HUES64 (cell line): ENCODE results near the gene DENND4C.

Experiments used
- H3K27ac ChIP-seq: 2 replicates; pipeline ENCODE4 v1.7.0; 2013; ENCODE audit warnings: low read depth, low read length, inconsistent platforms
- H3K27me3 ChIP-seq: 2 replicates; pipeline ENCODE4 v1.6.1; 2013; ENCODE audit warnings: mild to moderate bottlenecking, low read length; ENCODE audit not compliant: insufficient read depth
- H3K36me3 ChIP-seq: 2 replicates; pipeline ENCODE4 v1.6.1; 2013; ENCODE audit warnings: mild to moderate bottlenecking, low read length; ENCODE audit not compliant: insufficient read depth
- H3K4me1 ChIP-seq: 2 replicates; pipeline ENCODE4 v1.6.1; 2013; ENCODE audit warnings: mild to moderate bottlenecking, low read length, moderate library complexity; ENCODE audit not compliant: insufficient read depth
- H3K4me3 ChIP-seq: 2 replicates; pipeline ENCODE4 v1.5.1; 2013; ENCODE audit warnings: mild to moderate bottlenecking, low read length, moderate library complexity
- H3K9ac ChIP-seq: 2 replicates; pipeline ENCODE4 v1.6.1; 2013; ENCODE audit warnings: mild to moderate bottlenecking, low read depth, low read length
- H3K9me3 ChIP-seq: 2 replicates; pipeline ENCODE4 v1.6.1; 2013; ENCODE audit warnings: low read depth, low read length; ENCODE audit not compliant: insufficient read depth
- WGBS: fragments of 150-250, 120-280 bp; methylation state at CpG from one replicate; pipeline ENCODE4 v1.1.7; 2013; ENCODE audit warnings: missing lambda C conversion rate; 5-methylcytosine and 5-hydroxymethylcytosine counted together

The DENND4C gene

GRCh38 chr9:19303216-19303615 is 72.7 kb downstream of the DENND4C start:
- Histone ChIP-seq H3K9ac (no peak overlapping the region), H3K27ac (no peak overlapping the region), H3K4me3 (no peak overlapping the region), H3K9me3 (no peaks in the 10 kb centered on the region), H3K4me1 (no peaks in the 10 kb centered on the region), H3K27me3 (no peaks in the 10 kb centered on the region), H3K36me3 (peaks cover 58% of the 10 kb centered on the region)
- WGBS, result 100% methylated on average over 1 of the region's 1 CpG

GRCh38 chr9:19306568-19306967 is 76.1 kb downstream of the DENND4C start:
- peaks cover 24% of the 10 kb centered on the region for H3K36me3 ChIP-seq
- H3K9ac ChIP-seq, result no peak overlapping the region
- no peaks in the 10 kb centered on the region for H3K4me1 ChIP-seq
- H3K4me3 ChIP-seq, result no peak overlapping the region
- no peaks in the 10 kb centered on the region for H3K27me3 ChIP-seq
- 96% methylated on average over 4 of the region's 5 CpGs for WGBS
- H3K9me3 ChIP-seq, result no peaks in the 10 kb centered on the region
- no peak overlapping the region for H3K27ac ChIP-seq

- no peak overlapping the region for H3K4me3 ChIP-seq
- peaks cover 14% of the 10 kb centered on the region for H3K36me3 ChIP-seq
- no peaks in the 10 kb centered on the region for H3K9me3 ChIP-seq
- WGBS, result 95% methylated on average over 1 of the region's 1 CpG
- H3K27ac ChIP-seq, result no peak overlapping the region
- no peak overlapping the region for H3K9ac ChIP-seq
- no peaks in the 10 kb centered on the region for H3K27me3 ChIP-seq
- H3K4me1 ChIP-seq, result no peaks in the 10 kb centered on the region
Measured at GRCh38 chr9:19310246-19310645, 79.8 kb downstream of the DENND4C start.

GRCh38 chr9:19313573-19313972 is 83.1 kb downstream of the DENND4C start:
- no peak overlapping the region for H3K4me3 ChIP-seq
- peaks cover 19% of the 10 kb centered on the region for H3K36me3 ChIP-seq
- H3K27ac ChIP-seq, result no peak overlapping the region
- no peaks in the 10 kb centered on the region for H3K4me1 ChIP-seq
- H3K9me3 ChIP-seq, result no peaks in the 10 kb centered on the region
- H3K27me3 ChIP-seq, result no peaks in the 10 kb centered on the region
- no peak overlapping the region for H3K9ac ChIP-seq
- 89% methylated on average over 3 of the region's 3 CpGs for WGBS

- no peaks in the 10 kb centered on the region for H3K9me3 ChIP-seq
- H3K27me3 ChIP-seq, result no peaks in the 10 kb centered on the region
- H3K27ac ChIP-seq, result no peak overlapping the region
- WGBS, result 70% methylated on average over 1 of the region's 1 CpG
- H3K4me1 ChIP-seq, result no peaks in the 10 kb centered on the region
- no peak overlapping the region for H3K4me3 ChIP-seq
- peaks cover 19% of the 10 kb centered on the region for H3K36me3 ChIP-seq
- no peak overlapping the region for H3K9ac ChIP-seq
Measured at GRCh38 chr9:19320495-19320894, 90.0 kb downstream of the DENND4C start.

DNA sequence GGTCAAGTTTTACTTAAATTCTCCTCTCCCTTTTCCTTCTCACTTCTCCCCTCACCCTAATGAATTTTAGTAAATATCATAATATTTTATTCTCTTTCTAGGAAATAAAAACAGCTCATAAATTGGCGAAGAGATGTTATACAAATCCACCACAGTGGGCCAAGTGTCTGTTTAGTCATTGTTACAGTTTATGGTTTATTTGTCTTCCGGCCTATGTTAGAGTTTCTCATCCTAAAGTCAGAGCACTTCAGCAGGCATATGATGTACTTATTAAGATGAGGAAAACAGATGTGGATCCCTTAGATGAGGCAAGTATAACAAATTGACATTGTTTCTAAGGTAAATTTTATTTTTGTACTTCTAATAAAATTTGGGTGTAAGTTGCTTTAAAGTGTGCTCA is 101.4 kb downstream of the DENND4C start:
- Histone ChIP-seq H3K36me3 (peaks cover 67% of the 10 kb centered on the region), H3K4me3 (no peak overlapping the region), H3K27ac (no peak overlapping the region), H3K4me1 (no peaks in the 10 kb centered on the region), H3K9ac (no peak overlapping the region), H3K27me3 (no peaks in the 10 kb centered on the region), H3K9me3 (no peaks in the 10 kb centered on the region)
- 96% methylated on average over 2 of the region's 2 CpGs for WGBS

GRCh38 chr9:19336166-19336565 is 105.7 kb downstream of the DENND4C start:
- Histone ChIP-seq H3K27ac (no peak overlapping the region), H3K9me3 (no peaks in the 10 kb centered on the region), H3K9ac (no peak overlapping the region), H3K4me1 (no peaks in the 10 kb centered on the region), H3K4me3 (no peak overlapping the region), H3K36me3 (peaks cover 82% of the 10 kb centered on the region), H3K27me3 (no peaks in the 10 kb centered on the region)
- WGBS, result 96% methylated on average over 6 of the region's 7 CpGs

- WGBS, result 83% methylated on average over 1 of the region's 2 CpGs
- H3K36me3 ChIP-seq, result peaks cover 88% of the 10 kb centered on the region
- H3K4me1 ChIP-seq, result no peaks in the 10 kb centered on the region
- H3K9ac ChIP-seq, result no peak overlapping the region
- no peak overlapping the region for H3K27ac ChIP-seq
- no peaks in the 10 kb centered on the region for H3K9me3 ChIP-seq
- no peak overlapping the region for H3K4me3 ChIP-seq
- H3K27me3 ChIP-seq, result no peaks in the 10 kb centered on the region
Measured at GRCh38 chr9:19342947-19343346, 112.5 kb downstream of the DENND4C start.

- H3K4me3 ChIP-seq, result no peak overlapping the region
- H3K27me3 ChIP-seq, result no peaks in the 10 kb centered on the region
- H3K9ac ChIP-seq, result no peak overlapping the region
- H3K27ac ChIP-seq, result no peak overlapping the region
- H3K36me3 ChIP-seq, result peaks cover 85% of the 10 kb centered on the region
- 92% methylated on average over 3 of the region's 3 CpGs for WGBS
- no peaks in the 10 kb centered on the region for H3K9me3 ChIP-seq
- no peaks in the 10 kb centered on the region for H3K4me1 ChIP-seq
Measured at GRCh38 chr9:19358701-19359100, 128.2 kb downstream of the DENND4C start.

DNA sequence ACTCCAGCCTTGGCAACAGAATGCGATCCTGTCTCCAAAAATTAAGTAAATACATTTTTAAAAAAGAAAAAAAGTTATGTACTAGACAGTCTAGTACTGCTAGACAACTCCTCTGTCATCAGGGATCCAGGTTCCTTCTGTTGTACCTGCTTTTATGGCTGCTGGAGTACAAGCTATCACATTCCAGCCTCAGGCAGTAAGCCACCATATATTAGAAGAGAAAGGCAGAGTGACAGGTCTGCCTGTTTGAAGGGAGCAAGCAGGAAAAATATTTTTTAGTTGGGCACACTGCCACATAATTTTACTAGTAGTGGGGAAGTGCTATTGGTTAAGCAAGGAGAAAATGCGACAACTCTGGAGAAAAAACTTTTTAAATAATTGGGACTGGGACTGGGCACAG is 138.6 kb downstream of the DENND4C start:
- Histone ChIP-seq H3K36me3 (peaks cover 73% of the 10 kb centered on the region), H3K27ac (no peak overlapping the region), H3K9ac (no peak overlapping the region), H3K4me1 (no peaks in the 10 kb centered on the region), H3K4me3 (no peak overlapping the region), H3K27me3 (no peaks in the 10 kb centered on the region), H3K9me3 (no peaks in the 10 kb centered on the region)
- WGBS, result 100% methylated on average over 1 of the region's 2 CpGs

- no peaks in the 10 kb centered on the region for H3K9me3 ChIP-seq
- H3K27me3 ChIP-seq, result no peaks in the 10 kb centered on the region
- H3K9ac ChIP-seq, result no peak overlapping the region
- 87% methylated on average over 5 of the region's 5 CpGs for WGBS
- H3K36me3 ChIP-seq, result peaks cover 80% of the 10 kb centered on the region
- no peaks in the 10 kb centered on the region for H3K4me1 ChIP-seq
- H3K27ac ChIP-seq, result no peak overlapping the region
- H3K4me3 ChIP-seq, result no peak overlapping the region
Measured at GRCh38 chr9:19371942-19372341, 141.4 kb downstream of the DENND4C start.

DNA sequence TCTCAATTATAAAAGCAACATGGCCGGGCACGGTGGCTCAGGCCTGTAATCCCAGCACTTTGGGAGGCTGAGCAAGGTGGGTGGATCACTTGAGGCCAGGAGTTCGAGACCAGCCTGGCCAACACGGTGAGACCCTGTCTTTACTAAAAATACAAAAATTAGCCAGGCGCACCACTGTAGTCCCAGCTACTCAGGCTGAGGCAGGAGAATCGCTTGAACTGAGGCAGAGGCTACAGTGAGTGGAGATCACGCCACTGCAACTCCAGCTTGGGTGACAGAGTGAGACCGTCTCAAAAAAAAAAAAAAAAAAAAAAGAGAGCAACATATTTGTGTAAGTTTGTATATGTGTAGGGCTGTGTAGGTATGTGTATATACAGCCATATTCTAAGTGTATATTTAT is 142.1 kb downstream of the DENND4C start:
- peaks cover 83% of the 10 kb centered on the region for H3K36me3 ChIP-seq

More for the DNA sequence above, 142.1 kb downstream of the DENND4C start:
- H3K4me1 ChIP-seq, result no peaks in the 10 kb centered on the region
- WGBS, result 91% methylated on average over 8 of the region's 8 CpGs
- H3K9me3 ChIP-seq, result no peaks in the 10 kb centered on the region
- H3K4me3 ChIP-seq, result no peak overlapping the region
- H3K27ac ChIP-seq, result no peak overlapping the region
- H3K9ac ChIP-seq, result no peak overlapping the region
- no peaks in the 10 kb centered on the region for H3K27me3 ChIP-seq
